Breast epithelium (tissue), 4 donors: ENCODE results near the gene PXDN. TPM values are rescaled to one million over a fixed set of nuclear protein-coding genes. Genes with fewer than 3 reads are reported as not detected.

Source experiments
- DNase-seq, 2 donors: peaks; one replicate each; pipeline ENCODE4 v3.0.0-alpha.2; 2019; ENCODE audit warnings: low spot score in 2 of 2
- H3K27ac ChIP-seq, 2 donors: fragments of 200-600 bp; sonication (generic) in 1 of 2; one replicate each; pipeline ENCODE4 v1.5.1; 2016 to 2019; ENCODE audit warnings: mild to moderate bottlenecking in 1 of 2
- H3K27me3 ChIP-seq, 2 donors: fragments of 200-600 bp; sonication (generic) in 1 of 2; one replicate each; pipeline versions ENCODE4 v1.5.1 to v1.6.0; 2017 to 2019; ENCODE audit warnings: control low read depth in 1 of 2, mild to moderate bottlenecking in 1 of 2
- H3K36me3 ChIP-seq: fragments of 200-600 bp; one replicate; pipeline ENCODE4 v1.5.1; 2019
- H3K4me1 ChIP-seq, 2 donors: fragments of 200-600 bp; sonication (generic); one replicate each; pipeline ENCODE4 v1.5.1; 2016 to 2019; ENCODE audit warnings: control low read depth in 1 of 2
- H3K4me3 ChIP-seq, 3 donors: fragments of 200-600 bp; sonication (generic); 1 replicate in 2 of 3; 2 replicates in 1 of 3; pipeline ENCODE4 v1.5.1; 2016 to 2019; ENCODE audit warnings: mild to moderate bottlenecking in 3 of 3, moderate library complexity in 2 of 3
- H3K9me3 ChIP-seq, 2 donors: fragments of 200-600 bp; sonication (generic) in 1 of 2; one replicate each; pipeline ENCODE4 v1.5.1; 2016 to 2019; ENCODE audit warnings: control low read depth in 1 of 2
- CTCF ChIP-seq, 3 donors: fragments of 450-650 bp; IDR thresholded peaks; one replicate each; pipeline ENCODE4 v1.5.1; 2016 to 2017; ENCODE audit warnings: antibody characterized with exemption in 3 of 3, mild to moderate bottlenecking in 3 of 3, moderate library complexity in 3 of 3
- POLR2A ChIP-seq: fragments of 450-650 bp; IDR thresholded peaks from one replicate; pipeline ENCODE4 v1.6.1; 2016; ENCODE audit warnings: antibody characterized with exemption, mild to moderate bottlenecking, moderate library complexity
- POLR2AphosphoS5 ChIP-seq, 3 donors: sonication (generic); formaldehyde crosslinking; IDR thresholded peaks; one replicate each; pipeline ENCODE4 v1.6.1; 2017; ENCODE audit warnings: antibody characterized with exemption in 3 of 3
- intact Hi-C: fragments of 100-400 bp; cut with DNase I; formaldehyde crosslinking; loops from one replicate; pipeline ENCODE4 v1.15.1; 2023; ENCODE audit warnings: low total_unique reads
- total RNA-seq, 3 donors: library from RNA; depleted of rRNA; stranded (reverse); fragments of >200 nt; gene quantifications; one replicate each; pipeline ENCODE4 v1.1.0, GENCODE V29; 2016

PXDN gene
- total RNA-seq, 3 donors from 2014 or later = 42.4 to 108 (median 64.2) TPM

GRCh38 chr2:1713142-1713838, 31.0 kb downstream of the PXDN start:
- no peak overlapping the region for H3K4me3 ChIP-seq
- H3K36me3 ChIP-seq = no peaks in the 10 kb centered on the region
- peaks cover 7 to 16% of the 10 kb centered on the region in 2 donors for H3K4me1 ChIP-seq
- H3K9me3 ChIP-seq = no peaks in the 10 kb centered on the region
- no peak for TF ChIP-seq POLR2AphosphoS5 (IDR thresholded peaks at IDR 0.05)
- no peak for TF ChIP-seq POLR2A
- TF ChIP-seq CTCF (IDR thresholded peaks at IDR 0.05) = no peak
- intact Hi-C loops = no loop called here
- peak overlapping the region in 1 of 2 donors; percentile 90 for H3K27ac ChIP-seq
- H3K27me3 ChIP-seq = no peaks in the 10 kb centered on the region
- DNase-seq = no peak

GRCh38 chr2:1709946-1710560, 34.3 kb downstream of the PXDN start:
- DNase-seq = no peak
- H3K9me3 ChIP-seq = no peaks in the 10 kb centered on the region
- peaks cover 8 to 9% of the 10 kb centered on the region in 2 donors for H3K4me1 ChIP-seq
- H3K4me3 ChIP-seq = no peak overlapping the region
- H3K36me3 ChIP-seq = no peaks in the 10 kb centered on the region
- H3K27me3 ChIP-seq = no peaks in the 10 kb centered on the region
- H3K27ac ChIP-seq = no peak overlapping the region
- TF ChIP-seq CTCF (IDR thresholded peaks at IDR 0.05) = no peak
- TF ChIP-seq POLR2A = no peak
- no peak for TF ChIP-seq POLR2AphosphoS5 (IDR thresholded peaks at IDR 0.05)
- intact Hi-C loops = no loop called here

GRCh38 chr2:1709335-1709605, 35.0 kb downstream of the PXDN start:
- peaks cover 8 to 9% of the 10 kb centered on the region in 2 donors for H3K4me1 ChIP-seq
- intact Hi-C loops = no loop called here
- H3K27ac ChIP-seq = no peak overlapping the region
- H3K9me3 ChIP-seq = no peaks in the 10 kb centered on the region
- H3K36me3 ChIP-seq = no peaks in the 10 kb centered on the region
- no peaks in the 10 kb centered on the region for H3K27me3 ChIP-seq
- no peak overlapping the region for H3K4me3 ChIP-seq
- TF ChIP-seq CTCF (IDR thresholded peaks at IDR 0.05) (no peak), POLR2AphosphoS5 (IDR thresholded peaks at IDR 0.05) (no peak), POLR2A (no peak)
- DNase-seq = peak in 1 of 2 donors; percentile 40

- Histone ChIP-seq H3K36me3 (no peaks in the 10 kb centered on the region), H3K4me1 (peaks cover 8 to 9% of the 10 kb centered on the region in 2 donors), H3K9me3 (no peaks in the 10 kb centered on the region), H3K4me3 (peak overlapping the region in 2 of 3 donors; percentile 34 to 59), H3K27me3 (no peaks in the 10 kb centered on the region), H3K27ac (peak overlapping the region; percentile 76 to 83)
- TF ChIP-seq POLR2AphosphoS5 (IDR thresholded peaks at IDR 0.05) = no peak
- TF ChIP-seq POLR2A = no peak
- TF ChIP-seq CTCF (IDR thresholded peaks at IDR 0.05) = no peak
- intact Hi-C loops = no loop called here
- DNase-seq = peak in 1 of 2 donors; percentile 50
Observed at GRCh38 chr2:1708476-1709334, 35.6 kb downstream of the PXDN start.
